NOMO-1 (cell line): ENCODE measurements around the gene PPP2R2C.

Experiments
- DNase-seq, 2 experiments: peaks; one replicate each; lab custom pipeline; 2025; ENCODE audit not compliant: unreplicated experiment in 2 of 2; lab: John Stamatoyannopoulos, UW

Gene PPP2R2C

GRCh38 chr4:6449746-6450369 lies 22.6 kb downstream of the PPP2R2C start:
- DNase-seq, result no peak

GRCh38 chr4:6449335-6449734 lies 23.1 kb downstream of the PPP2R2C start:
- DNase-seq, result no peak

GRCh38 chr4:6448476-6449170 lies 23.8 kb downstream of the PPP2R2C start:
- DNase-seq, result no peak

GRCh38 chr4:6447672-6448171 lies 24.7 kb downstream of the PPP2R2C start:
- no peak for DNase-seq

- no peak for DNase-seq
Measured at GRCh38 chr4:6446538-6447451, 25.6 kb downstream of the PPP2R2C start.

GRCh38 chr4:6446130-6446482 lies 26.3 kb downstream of the PPP2R2C start:
- DNase-seq, result no peak

GRCh38 chr4:6445403-6446129 lies 26.8 kb downstream of the PPP2R2C start:
- no peak for DNase-seq

GRCh38 chr4:6444582-6444981 lies 27.8 kb downstream of the PPP2R2C start:
- no peak for DNase-seq

- no peak for DNase-seq
Measured at GRCh38 chr4:6443035-6444023, 29.1 kb downstream of the PPP2R2C start.

- DNase-seq, result no peak
Measured at GRCh38 chr4:6442555-6442954, 29.9 kb downstream of the PPP2R2C start.

GRCh38 chr4:6441758-6442157 lies 30.7 kb downstream of the PPP2R2C start:
- no peak for DNase-seq

- no peak for DNase-seq
Measured at GRCh38 chr4:6441202-6441582, 31.2 kb downstream of the PPP2R2C start.

- no peak for DNase-seq
Measured at GRCh38 chr4:6440506-6441201, 31.8 kb downstream of the PPP2R2C start.

- no peak for DNase-seq
Measured at GRCh38 chr4:6439120-6439762, 33.2 kb downstream of the PPP2R2C start.

GRCh38 chr4:6437826-6438238 lies 34.6 kb downstream of the PPP2R2C start:
- no peak for DNase-seq

GRCh38 chr4:6435010-6435409 lies 37.4 kb downstream of the PPP2R2C start:
- DNase-seq, result no peak

GRCh38 chr4:6430927-6431326 lies 41.5 kb downstream of the PPP2R2C start:
- no peak for DNase-seq

- no peak for DNase-seq
Measured at GRCh38 chr4:6427439-6428090, 44.8 kb downstream of the PPP2R2C start.
